GM12891 (cell line): ENCODE measurements around the gene PLA2G12A.

Source experiments
- DNase-seq: peaks from one replicate; pipeline ENCODE4 v3.0.0; 2011; ENCODE audit warnings: low spot score; ENCODE audit not compliant: insufficient read length
- FAIRE-seq: peaks from 2 replicates; lab custom pipeline; 2011; peaks lifted over from hg19 to GRCh38; lab: Jason Lieb, UNC
- PAX5 ChIP-seq: IDR thresholded peaks from 2 replicates; pipeline ENCODE4 v1.6.1; 2011; ENCODE audit warnings: low read length, moderate library complexity, mild to moderate bottlenecking; ENCODE audit not compliant: insufficient read depth, severe bottlenecking
- POLR2A ChIP-seq: IDR thresholded peaks from 2 replicates; pipeline ENCODE4 v1.6.1; 2011; ENCODE audit warnings: low read depth, low read length, control low read depth
- POLR2AphosphoS5 ChIP-seq: IDR thresholded peaks from 2 replicates; pipeline ENCODE4 v1.6.1; 2011; ENCODE audit warnings: low read depth, low read length, control low read depth
- POU2F2 ChIP-seq: IDR thresholded peaks from 2 replicates; pipeline ENCODE4 v1.6.1; 2011; ENCODE audit warnings: low read depth, mild to moderate bottlenecking, control low read depth, low read length, moderate library complexity
- SPI1 ChIP-seq: IDR thresholded peaks from 2 replicates; pipeline ENCODE4 v1.6.1; 2011; ENCODE audit warnings: low read depth, low read length, control low read depth
- TAF1 ChIP-seq: IDR thresholded peaks from 2 replicates; pipeline ENCODE4 v1.6.1; 2011; ENCODE audit warnings: low read depth, low read length, control low read depth

The PLA2G12A gene

GRCh38 chr4:109665783-109666485, 63.9 kb downstream of the PLA2G12A start:
- TF ChIP-seq POLR2A (no peak), SPI1 (no peak), TAF1 (no peak), POU2F2 (no peak), PAX5 (no peak), POLR2AphosphoS5 (no peak)
- DNase-seq (no peak), FAIRE-seq (no peak)

GRCh38 chr4:109662771-109663170, 67.1 kb downstream of the PLA2G12A start:
- FAIRE-seq (no peak), DNase-seq (no peak)
- TF ChIP-seq POLR2AphosphoS5 = no peak

DNA sequence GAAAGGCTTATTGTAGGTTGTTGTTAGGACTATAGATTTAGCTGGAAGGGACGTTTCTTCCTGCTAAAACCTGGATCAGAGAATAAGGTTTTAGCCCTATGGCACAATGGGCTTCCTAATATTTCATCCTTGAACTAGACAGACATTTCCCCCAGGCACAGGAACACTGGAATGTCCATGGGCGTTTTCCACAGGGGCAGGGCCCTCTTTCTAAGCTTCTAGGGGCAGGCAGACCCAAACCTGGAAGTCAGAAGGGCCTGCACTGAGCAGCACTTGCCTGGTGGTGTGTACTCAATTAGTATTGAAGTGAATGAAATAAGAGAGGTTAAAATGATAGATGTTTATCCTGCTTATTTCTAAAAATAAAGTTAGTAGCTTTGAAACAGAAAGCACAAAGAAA, 67.8 kb downstream of the PLA2G12A start:
- no peak for DNase-seq
- no peak for TF ChIP-seq TAF1
- no peak for TF ChIP-seq POLR2A
- no peak for TF ChIP-seq SPI1
- TF ChIP-seq PAX5 = no peak
- no peak for TF ChIP-seq POU2F2
- TF ChIP-seq POLR2AphosphoS5 = no peak
- FAIRE-seq = no peak
